ENCODE measurements around the gene PTPRF.

PTPRF gene

GRCh38 chr1:43596579-43596978 is 65.9 kb downstream of the PTPRF start:
- no peak for TF ChIP-seq GATA1 (IDR thresholded peaks at IDR 0.05; ENCODE audit: low read depth, low read length)
- TF ChIP-seq POLR2A (IDR thresholded peaks at IDR 0.05; ENCODE audit: low read length): no peak
- DNase-seq: no peak

- TF ChIP-seq POLR2A (IDR thresholded peaks at IDR 0.05; ENCODE audit: low read length): no peak
- TF ChIP-seq GATA1 (IDR thresholded peaks at IDR 0.05; ENCODE audit: low read depth, low read length): no peak
- DNase-seq: no peak
Observed at GRCh38 chr1:43597028-43597427, 66.3 kb downstream of the PTPRF start.

GRCh38 chr1:43597721-43598120 is 67.0 kb downstream of the PTPRF start:
- TF ChIP-seq POLR2A (IDR thresholded peaks at IDR 0.05; ENCODE audit: low read length) (no peak), GATA1 (IDR thresholded peaks at IDR 0.05; ENCODE audit: low read depth, low read length) (no peak)
- no peak for DNase-seq

GRCh38 chr1:43598622-43599021 is 67.9 kb downstream of the PTPRF start:
- no peak for DNase-seq
- TF ChIP-seq POLR2A (IDR thresholded peaks at IDR 0.05; ENCODE audit: low read length) (no peak), GATA1 (IDR thresholded peaks at IDR 0.05; ENCODE audit: low read depth, low read length) (no peak)

- no peak for DNase-seq
- TF ChIP-seq GATA1 (IDR thresholded peaks at IDR 0.05; ENCODE audit: low read depth, low read length): no peak
- no peak for TF ChIP-seq POLR2A (IDR thresholded peaks at IDR 0.05; ENCODE audit: low read length)
Observed at GRCh38 chr1:43600033-43601020, 69.6 kb downstream of the PTPRF start.

- TF ChIP-seq GATA1 (IDR thresholded peaks at IDR 0.05; ENCODE audit: low read depth, low read length) (no peak), POLR2A (IDR thresholded peaks at IDR 0.05; ENCODE audit: low read length) (no peak)
- no peak for DNase-seq
Observed at GRCh38 chr1:43602990-43603389, 72.3 kb downstream of the PTPRF start.

- DNase-seq: no peak
- no peak for TF ChIP-seq GATA1 (IDR thresholded peaks at IDR 0.05; ENCODE audit: low read depth, low read length)
- no peak for TF ChIP-seq POLR2A (IDR thresholded peaks at IDR 0.05; ENCODE audit: low read length)
Observed at GRCh38 chr1:43604192-43604591, 73.5 kb downstream of the PTPRF start.

GRCh38 chr1:43605157-43605556 is 74.5 kb downstream of the PTPRF start:
- TF ChIP-seq GATA1 (IDR thresholded peaks at IDR 0.05; ENCODE audit: low read depth, low read length) (no peak), POLR2A (IDR thresholded peaks at IDR 0.05; ENCODE audit: low read length) (no peak)

GRCh38 chr1:43605766-43606165 is 75.1 kb downstream of the PTPRF start:
- TF ChIP-seq GATA1 (IDR thresholded peaks at IDR 0.05; ENCODE audit: low read depth, low read length) (no peak), POLR2A (IDR thresholded peaks at IDR 0.05; ENCODE audit: low read length) (no peak)
- DNase-seq: no peak

More at GRCh38 chr1:43605157-43605556, 74.5 kb downstream of the PTPRF start:
- DNase-seq: no peak

GRCh38 chr1:43606624-43607023 is 75.9 kb downstream of the PTPRF start:
- no peak for DNase-seq
- no peak for TF ChIP-seq GATA1 (IDR thresholded peaks at IDR 0.05; ENCODE audit: low read depth, low read length)
- TF ChIP-seq POLR2A (IDR thresholded peaks at IDR 0.05; ENCODE audit: low read length): no peak

GRCh38 chr1:43608827-43609226 is 78.1 kb downstream of the PTPRF start:
- no peak for TF ChIP-seq POLR2A (IDR thresholded peaks at IDR 0.05; ENCODE audit: low read length)
- TF ChIP-seq GATA1 (IDR thresholded peaks at IDR 0.05; ENCODE audit: low read depth, low read length): no peak
- DNase-seq: no peak

- DNase-seq: no peak
- TF ChIP-seq GATA1 (IDR thresholded peaks at IDR 0.05; ENCODE audit: low read depth, low read length) (no peak), POLR2A (IDR thresholded peaks at IDR 0.05; ENCODE audit: low read length) (no peak)
Observed at GRCh38 chr1:43610339-43610738, 79.7 kb downstream of the PTPRF start.

- DNase-seq: no peak
- TF ChIP-seq GATA1 (IDR thresholded peaks at IDR 0.05; ENCODE audit: low read depth, low read length): no peak
- no peak for TF ChIP-seq POLR2A (IDR thresholded peaks at IDR 0.05; ENCODE audit: low read length)
Observed at GRCh38 chr1:43611950-43612349, 81.3 kb downstream of the PTPRF start.

GRCh38 chr1:43612406-43612805 is 81.7 kb downstream of the PTPRF start:
- no peak for DNase-seq
- TF ChIP-seq GATA1 (IDR thresholded peaks at IDR 0.05; ENCODE audit: low read depth, low read length) (no peak), POLR2A (IDR thresholded peaks at IDR 0.05; ENCODE audit: low read length) (no peak)
